GM21723 (cell line): ENCODE data around the gene NPHS1.
"Not testable (repeated sequence)": the region's sequence is repeated elsewhere in the genome, so short reads cannot be mapped to it uniquely, and the experiment has no call there.

Source experiments
- ATAC-seq: cut with Tn5 transposase; IDR thresholded peaks from one replicate; pipeline ENCODE4 v1.9.1; 2021; ENCODE audit warnings: mild to moderate bottlenecking, moderate library complexity; ENCODE audit not compliant: unreplicated experiment

Gene NPHS1, protein sequence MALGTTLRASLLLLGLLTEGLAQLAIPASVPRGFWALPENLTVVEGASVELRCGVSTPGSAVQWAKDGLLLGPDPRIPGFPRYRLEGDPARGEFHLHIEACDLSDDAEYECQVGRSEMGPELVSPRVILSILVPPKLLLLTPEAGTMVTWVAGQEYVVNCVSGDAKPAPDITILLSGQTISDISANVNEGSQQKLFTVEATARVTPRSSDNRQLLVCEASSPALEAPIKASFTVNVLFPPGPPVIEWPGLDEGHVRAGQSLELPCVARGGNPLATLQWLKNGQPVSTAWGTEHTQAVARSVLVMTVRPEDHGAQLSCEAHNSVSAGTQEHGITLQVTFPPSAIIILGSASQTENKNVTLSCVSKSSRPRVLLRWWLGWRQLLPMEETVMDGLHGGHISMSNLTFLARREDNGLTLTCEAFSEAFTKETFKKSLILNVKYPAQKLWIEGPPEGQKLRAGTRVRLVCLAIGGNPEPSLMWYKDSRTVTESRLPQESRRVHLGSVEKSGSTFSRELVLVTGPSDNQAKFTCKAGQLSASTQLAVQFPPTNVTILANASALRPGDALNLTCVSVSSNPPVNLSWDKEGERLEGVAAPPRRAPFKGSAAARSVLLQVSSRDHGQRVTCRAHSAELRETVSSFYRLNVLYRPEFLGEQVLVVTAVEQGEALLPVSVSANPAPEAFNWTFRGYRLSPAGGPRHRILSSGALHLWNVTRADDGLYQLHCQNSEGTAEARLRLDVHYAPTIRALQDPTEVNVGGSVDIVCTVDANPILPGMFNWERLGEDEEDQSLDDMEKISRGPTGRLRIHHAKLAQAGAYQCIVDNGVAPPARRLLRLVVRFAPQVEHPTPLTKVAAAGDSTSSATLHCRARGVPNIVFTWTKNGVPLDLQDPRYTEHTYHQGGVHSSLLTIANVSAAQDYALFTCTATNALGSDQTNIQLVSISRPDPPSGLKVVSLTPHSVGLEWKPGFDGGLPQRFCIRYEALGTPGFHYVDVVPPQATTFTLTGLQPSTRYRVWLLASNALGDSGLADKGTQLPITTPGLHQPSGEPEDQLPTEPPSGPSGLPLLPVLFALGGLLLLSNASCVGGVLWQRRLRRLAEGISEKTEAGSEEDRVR (N-terminal part only)

DNA sequence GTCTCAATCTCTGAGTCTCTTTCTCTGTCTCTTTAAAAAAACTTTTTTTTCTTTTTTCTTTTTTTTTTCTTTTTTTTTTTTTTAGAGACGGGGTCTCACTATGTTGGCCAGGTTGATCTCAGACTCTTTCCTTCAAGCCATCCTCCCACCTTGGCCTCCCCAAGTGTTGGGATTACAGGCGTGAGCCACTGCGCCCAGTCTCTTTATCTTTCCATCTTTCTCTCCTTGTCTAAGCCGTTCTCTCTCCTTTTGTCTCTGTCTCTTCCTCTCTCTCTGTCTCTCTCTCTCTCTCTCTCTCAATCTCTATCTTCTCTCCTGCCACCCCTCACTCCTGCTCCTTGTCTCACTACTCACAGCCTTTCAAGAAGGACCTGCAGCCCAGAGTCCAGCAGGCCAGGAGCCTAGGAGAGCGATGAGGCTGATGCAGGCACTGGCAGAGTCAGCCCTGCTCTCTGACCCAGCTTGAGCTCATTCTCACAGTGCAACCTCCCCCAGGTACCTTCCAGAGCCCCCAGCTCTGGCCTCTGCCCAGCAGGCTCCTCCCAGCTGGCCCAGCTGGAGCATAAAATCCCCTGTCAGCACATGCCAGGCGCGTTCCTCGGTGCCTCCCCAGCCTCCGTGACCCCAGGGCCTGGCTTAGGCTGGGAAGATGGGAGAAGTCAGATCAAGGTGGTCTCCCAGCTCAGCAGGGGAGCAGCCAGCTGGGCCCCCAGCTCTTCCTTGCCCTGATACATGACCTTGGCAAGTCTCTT, at the start of gene NPHS1:
Gene NPHS1, minus strand, starts transcription at position 476 of the 752 bp plus-strand sequence. CDS start 667 bp downstream, outside the sequence.
- no peak for ATAC-seq

DNA sequence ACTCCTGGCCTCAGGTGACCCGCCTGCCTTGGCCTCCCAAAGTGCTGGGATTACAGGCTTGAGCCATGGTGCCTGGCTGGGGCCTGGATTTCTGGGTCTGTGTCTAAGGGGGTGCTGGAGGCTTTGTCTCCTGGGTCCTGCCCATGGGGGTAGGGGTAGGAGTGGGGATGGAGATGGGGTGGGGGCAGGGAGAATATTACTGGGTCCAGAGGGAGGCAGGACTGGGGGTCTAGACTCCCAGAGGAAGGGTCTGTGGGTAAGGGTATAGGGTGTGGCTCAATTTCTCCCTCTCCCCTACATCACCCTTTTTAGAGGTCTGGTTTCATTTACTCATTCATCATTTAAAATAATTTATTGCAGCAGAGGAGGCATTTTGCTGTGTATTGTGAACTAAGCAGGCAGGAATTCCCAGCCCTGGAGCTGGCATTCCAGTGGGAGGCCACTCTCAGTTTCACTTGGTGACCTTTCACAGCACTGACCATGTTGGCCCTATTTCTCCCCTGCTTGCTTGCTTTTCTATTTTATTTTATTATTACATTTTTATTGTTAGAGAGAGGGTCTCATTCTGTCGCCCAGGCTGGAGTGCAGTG, 48.8 kb upstream of the NPHS1 start:
- no peak for ATAC-seq

DNA sequence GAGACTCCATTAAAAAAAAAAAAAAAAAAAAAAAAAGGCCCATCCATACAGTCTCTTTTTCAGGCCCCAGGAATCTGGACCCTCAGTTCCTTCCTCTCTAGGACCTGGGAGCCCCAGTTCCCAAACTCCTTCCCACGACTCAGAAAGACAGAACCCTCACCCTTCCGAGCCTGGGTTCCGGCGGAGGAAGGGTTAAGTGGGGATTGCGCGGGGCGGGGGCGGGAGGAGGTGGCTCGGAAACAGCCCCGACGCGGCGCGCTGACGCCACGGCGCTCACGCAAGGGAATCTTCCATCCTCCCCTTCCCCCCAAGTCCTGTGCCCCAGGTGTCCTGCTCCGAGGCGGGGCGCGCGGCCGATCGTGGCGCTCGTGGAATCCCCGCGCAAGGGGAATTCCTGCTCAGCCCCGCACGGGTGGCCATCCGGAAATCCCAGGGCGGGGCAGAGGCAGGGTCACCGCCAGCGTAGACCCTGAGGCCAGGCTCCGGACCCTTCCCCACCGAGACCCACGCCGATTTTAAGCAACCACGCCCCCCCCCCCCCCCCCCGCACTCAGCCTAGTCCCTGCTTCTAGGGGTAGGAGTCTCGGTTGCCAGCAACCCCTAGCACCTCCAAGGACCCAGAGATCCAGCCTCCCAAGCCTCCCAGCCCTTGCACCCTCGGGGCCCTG, 47.4 kb upstream of the NPHS1 start:
- peak; percentile 35 for ATAC-seq

DNA sequence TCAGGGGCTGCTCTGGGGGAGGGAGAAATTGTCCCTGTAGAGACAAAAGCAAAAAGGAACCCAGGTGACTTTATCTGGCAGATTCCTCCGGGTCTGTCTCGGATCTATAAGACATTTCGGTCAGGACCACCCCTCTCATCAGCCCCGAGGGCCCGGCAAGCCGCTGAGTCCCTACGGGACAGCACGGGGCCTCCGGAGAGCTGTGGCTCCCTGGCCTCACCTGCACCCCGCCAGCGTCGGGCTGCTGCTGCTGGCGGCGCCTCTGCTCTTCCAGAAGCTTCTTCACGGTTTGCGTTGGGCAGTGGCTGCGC, 46.1 kb upstream of the NPHS1 start:
- no peak for ATAC-seq

DNA sequence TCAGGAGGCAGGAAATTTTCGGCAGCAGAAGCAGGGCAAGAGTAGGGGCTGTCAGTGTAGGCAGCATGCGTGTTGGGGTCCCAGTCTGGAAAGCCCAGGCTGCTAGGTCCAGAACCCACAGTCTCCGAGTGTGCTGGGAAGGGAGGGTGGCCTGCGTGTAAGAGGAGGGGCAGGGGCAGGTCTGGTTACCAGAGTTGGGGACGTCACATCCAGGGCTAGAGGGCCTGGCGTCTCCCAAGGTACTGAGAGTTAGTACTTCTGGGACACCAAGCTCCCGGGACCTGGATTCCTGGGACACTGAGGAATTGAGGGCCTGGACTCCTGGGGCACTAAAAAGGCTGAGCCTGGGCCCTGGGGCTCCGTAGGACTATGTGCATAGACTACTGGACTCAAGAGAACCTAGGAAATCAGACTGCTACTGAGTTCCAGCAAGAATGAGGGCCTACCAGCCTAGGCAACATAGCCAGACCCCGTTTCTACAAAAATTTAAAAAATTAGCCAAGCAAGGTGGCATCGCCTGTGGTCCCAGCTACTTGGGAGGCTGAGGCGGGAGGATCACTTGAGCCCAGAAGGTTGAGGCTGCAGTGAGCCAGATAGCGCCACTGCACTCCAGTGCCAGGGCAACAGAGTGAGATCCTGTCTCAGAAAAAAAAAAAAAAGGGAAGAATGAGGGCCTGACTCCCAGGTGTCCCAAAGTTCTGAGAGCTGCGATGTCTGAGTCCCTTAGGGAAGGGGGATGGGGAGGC, 45.6 kb upstream of the NPHS1 start:
- no peak for ATAC-seq

DNA sequence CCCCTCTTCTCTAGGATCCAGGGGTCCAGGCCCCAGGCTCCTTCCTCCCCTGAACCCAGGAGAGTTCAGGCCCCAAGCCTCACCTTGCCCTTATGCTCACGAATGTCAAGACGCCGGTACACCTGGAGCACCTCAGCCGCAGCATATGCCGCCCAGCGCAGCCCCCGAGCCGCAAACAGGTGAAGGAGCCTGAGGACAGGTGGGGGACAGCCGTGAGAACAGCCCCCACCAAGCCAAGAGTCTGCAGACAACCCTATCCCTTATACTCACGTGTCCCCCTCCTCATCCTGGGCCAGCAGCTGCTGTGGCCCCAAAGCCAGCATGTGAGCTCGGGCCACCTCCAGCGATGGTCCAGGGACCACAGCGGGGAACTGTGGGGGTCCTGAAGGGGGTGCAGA, 44.3 kb upstream of the NPHS1 start:
- ATAC-seq: no peak

DNA sequence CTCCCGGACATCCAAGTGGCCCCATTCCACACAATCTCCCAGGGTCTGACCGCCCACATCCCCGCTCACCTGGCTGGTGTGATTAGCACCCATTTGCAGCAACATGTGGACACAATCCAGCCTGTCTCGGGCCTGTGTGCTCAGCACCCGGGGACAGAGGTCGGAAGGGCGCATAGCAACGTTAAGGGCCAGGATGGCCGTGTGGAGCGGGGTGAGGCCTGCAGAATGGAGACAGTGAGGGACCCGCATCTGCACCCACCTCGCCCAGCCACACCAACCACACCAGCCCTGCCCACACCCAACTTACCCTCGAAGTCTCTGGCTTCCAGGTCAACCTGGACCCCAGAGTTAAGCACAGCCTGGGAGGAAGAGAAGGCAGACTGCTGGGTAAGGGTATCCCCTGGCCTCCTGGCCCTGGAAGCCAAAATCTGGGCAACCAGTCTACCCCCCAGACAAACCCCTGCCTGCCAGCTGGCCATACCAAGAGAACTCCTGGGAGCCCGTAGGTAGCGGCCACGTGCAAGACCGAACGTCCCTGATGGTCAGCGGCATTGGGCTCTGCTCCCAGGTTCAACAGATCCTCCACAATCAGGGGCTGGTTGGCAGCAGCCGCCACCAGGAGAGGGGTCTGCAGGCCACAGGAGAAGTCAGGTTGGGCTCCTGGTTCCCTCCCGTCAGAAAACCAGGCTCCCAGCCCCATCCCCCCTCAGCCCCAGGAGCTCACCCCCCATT, 43.8 kb upstream of the NPHS1 start:
- no peak for ATAC-seq

DNA sequence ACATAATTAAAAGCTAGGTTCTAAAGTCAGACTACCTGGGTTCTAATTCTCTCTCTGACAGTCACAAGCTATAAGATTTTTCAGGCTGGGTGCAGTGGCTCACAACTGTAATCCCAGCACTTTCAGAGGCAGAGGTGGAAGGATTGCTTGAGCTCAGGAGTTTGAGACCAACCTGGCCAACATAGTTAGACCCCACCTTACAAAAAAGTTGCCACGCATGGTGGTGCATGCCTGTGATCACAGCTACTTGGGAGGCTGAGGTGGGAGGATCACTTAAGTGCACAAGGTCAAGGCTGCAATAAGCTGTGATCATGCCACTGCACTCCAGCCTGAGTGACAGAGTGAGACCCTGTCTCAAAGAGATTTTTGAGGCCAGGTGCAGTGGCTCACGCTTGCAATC, 42.0 kb upstream of the NPHS1 start:
- no peak for ATAC-seq

DNA sequence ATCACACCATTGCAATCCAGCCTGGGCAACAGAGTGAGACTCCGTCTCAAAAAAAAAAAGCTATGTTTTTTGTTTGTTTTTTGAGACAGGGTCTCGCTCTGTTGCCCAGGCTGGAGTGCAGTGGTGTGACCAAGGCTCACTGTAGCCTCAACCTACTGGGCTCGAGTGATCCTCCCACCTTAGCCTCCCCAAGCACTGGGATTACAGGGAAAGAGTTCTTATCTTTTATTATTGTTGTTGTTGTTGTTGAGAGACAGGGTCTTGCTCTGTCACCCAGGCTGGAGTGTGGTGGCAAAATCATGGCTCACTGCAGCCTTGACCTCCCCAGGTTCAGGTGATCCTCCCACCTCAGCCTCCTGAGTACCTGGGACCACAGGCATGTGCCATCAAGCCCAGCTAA, 39.5 kb upstream of the NPHS1 start:
- ATAC-seq: not testable (repeated sequence)

DNA sequence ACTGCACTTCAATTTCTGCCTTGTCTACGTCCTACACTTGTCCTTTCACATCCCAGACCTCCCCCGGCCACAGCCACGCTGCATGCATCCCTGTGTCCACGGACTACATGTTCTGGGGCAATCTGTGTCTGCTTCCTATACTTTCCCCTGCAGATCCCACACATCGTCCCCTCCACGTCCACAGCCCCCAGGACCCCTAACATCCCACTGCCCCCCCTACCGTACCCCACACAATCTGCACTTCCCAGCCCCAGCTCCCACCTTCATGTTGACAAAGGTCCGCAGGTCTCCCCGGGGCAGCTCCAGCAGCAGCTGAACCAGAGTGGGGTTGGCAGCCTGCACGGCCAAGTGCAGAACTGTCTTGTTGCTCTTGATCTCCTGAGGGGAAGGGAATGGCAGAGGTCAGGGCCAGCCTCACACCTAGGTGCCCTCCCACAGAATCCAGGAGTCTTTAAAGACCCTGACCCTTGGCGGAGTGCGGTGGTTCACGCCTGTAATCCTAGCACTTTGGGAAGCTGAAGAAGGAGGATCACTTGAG, 37.9 kb upstream of the NPHS1 start:
- ATAC-seq: no peak

DNA sequence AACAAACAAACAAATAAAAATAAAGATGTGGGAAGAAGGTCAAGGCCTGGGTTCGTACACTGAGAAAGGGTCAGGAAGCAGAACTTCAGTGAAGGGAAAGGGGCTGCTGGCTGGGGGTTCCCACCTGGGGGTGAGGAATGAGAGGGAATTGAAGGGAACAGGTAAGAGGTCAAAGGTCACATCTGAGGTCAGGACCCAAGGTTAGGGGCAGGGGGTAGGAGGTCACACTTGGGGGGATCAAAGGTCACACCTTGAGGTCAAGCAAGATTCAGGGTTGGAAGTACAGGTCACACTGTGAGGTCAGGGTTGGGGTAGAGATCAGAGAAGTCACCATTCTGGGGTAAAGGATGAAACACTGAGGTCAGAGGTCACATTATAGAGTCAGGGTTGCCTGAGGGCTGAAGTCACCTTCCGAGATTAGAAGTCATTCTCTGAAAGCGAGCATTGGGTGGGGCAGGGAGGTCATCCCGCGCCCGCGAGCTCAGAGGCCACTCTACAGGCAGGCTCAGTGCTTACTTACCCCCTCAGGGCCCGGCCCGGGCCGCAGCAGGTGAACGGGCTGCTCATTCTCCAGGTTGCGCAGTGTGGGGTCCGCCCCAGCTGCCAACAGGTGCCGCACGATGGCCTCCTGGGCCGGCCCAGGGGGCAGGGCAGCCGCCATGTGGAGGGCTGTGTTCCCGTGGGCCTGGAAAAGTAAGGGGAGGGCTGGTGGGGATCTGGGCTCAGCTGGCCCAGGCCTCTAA, 37.2 kb upstream of the NPHS1 start:
- no peak for ATAC-seq

DNA sequence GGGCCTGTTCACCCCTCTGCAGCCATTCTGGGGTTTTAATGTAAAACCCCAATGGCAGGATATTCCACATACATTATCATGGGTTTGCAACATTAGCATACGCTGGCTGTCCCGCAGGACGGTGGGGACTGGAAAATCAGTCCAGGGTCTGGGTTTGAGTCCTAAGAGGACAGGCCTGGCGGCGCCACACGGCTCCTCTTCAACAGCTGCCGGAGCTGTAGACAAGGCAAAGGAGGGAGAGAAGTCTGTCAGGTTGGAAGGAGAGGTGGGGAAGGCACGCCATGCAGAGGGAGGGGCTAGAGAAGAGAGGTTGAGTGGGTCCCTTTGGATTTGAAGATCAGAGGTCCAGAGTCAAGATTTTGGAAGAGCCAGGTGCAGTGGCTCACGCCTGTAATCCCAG, 36.1 kb upstream of the NPHS1 start:
- ATAC-seq: no peak

DNA sequence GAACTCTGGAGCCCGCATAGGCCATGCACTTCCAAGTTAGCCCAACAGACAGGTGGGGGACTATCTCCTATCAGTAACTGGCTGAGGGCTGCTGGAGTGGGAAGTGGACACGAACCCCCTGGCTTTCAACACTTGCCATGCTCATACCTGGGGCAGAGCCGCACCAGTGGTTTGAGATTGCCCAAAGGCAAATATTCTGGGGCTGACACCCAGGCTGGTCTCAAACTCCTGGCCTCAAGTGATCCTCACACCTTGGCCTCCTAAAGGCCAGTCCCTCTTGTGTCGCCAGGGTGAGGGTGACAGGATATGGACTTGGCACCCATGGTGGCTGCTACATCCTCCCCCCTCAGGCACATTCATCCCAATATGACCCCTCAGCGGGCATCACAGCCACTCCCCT, 34.9 kb upstream of the NPHS1 start:
- no peak for ATAC-seq

DNA sequence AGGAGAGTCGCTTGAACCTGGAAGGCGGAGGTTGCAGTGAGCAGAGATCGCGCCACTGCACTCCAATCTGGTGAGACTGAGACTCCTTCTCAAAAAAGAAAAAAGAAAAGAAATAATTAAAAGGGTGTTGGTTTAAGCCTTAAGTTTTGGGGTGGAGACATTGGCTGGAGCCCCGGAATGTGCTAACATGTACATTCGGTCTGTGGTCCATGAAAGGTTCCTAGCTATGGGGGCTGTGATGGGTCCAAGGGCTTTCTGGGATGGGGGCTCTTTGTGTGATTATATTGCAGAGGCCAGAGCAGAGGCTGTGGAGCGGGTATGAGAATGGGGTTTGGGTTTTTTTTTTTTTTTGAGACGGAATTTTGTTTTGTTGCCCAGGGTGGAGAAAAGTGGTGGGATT, 33.6 kb upstream of the NPHS1 start:
- no peak for ATAC-seq

DNA sequence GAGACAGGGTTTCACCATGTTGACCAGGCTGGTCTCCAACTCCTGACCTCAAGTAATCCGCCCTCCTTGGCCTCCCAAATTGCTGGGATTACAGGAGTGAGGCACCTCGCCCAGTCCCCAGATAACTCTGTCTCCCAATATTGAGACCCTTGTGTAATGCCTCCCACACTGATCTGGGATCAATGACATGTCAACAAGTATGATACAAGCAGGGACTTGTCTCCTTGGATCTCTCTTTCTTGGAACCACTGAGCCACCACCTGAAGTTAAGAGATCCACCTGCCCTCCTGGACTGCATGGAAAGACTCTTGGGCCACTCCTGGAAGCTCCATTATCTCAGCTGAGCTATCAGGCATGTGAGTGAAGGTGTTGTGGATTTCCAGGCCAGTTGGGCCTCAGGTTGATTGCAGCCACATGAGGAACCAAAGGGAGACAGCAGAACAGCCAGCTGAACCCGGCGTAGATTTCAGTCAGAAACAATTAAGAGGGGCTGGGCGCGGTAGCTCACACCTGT, 33.0 kb upstream of the NPHS1 start:
- ATAC-seq: no peak

DNA sequence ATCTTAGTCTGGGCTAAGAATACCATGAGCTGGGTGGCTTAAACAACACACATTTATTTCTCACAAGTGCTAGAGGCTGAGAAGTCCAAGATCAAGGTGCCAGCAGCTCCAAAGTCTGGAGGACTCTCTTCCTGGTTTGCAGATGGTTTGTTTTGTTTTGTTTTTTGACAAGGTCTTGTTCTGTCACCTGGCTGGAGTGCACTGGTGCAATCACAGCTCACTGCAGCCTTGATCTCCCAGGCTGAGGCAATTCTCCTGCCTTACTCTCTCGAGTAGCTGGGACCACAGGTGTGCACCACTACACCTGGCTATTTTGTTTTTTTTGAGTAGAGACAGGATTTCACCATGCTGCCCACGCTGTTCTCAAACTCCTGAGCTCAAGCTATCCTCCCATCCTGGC, 31.6 kb upstream of the NPHS1 start:
- no peak for ATAC-seq

DNA sequence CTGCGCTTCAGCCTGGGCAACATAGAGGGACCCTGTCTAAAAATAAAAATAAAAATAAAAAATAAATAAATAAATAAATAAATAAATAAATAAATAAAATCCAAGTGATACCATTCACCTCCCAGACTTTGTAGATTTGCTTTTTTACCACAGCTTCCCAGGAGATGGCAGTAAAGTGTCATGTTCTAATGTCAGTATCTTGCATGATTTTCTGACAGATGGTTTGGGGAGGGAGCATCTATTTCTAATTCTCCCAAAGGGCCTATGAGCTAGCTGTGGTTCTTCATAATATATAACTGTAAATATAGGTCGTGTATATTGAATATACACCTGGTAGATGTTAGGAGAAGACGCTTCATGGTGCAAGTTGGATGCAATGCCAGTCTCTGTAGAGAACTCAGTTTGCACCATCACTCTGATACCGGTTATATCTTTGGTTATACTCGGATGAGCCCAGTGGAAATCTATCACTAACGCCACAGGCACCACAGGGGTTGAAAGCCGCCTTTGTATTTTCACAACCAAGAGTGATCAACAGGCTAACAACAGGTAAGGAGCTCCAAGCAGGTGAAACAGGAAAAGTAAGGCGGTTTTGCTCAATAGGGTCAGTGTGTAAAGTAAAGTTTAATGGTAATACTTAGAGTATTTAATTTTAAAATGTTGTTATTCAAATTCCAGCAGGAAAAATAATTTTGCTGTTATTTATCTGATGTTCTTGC, 30.0 kb upstream of the NPHS1 start:
- ATAC-seq: no peak
